Heart left ventricle (tissue), 13 donors: ENCODE data around the gene RSRC2.

ENCODE experiments used
- POLR2A ChIP-seq, 2 donors: fragments of 450-650 bp; IDR thresholded peaks; one replicate each; pipeline ENCODE4 v1.6.1; 2017; ENCODE audit warnings: antibody characterized with exemption in 2 of 2, mild to moderate bottlenecking in 2 of 2, moderate library complexity in 2 of 2
- TF ChIP-seq, protein P1 (sequence below), 12 donors: fragments of 200-600 bp; sonication (generic) in 4 of 12; IDR thresholded peaks; one replicate each; pipeline versions ENCODE4 v1.5.0 to v1.8.0; 2018 to 2022; ENCODE audit warnings: antibody characterized with exemption in 12 of 12, mild to moderate bottlenecking in 5 of 12
- donor health status: ischemic (EF 13 %, LVEDD 7.1; RV severe dilation, severe dysfunction).
- donor health status: DM: no; HTN: yes; CAD: no.
- donor health status: DM: no; HTN: no; CAD: no.
- donor health status: ischemic (EF 25% LVEDD 6.9; RV normal size, moderate dysfunction).
- donor health status: ischemic (EF 25% LVEDD 5.7; RV mildly dilated, moderate dysfunction).
- donor health status: ischemic (EF 35%, LVEDD 5.7; RV mildly dilated, moderate dysfunction).
- donor health status: nonischemic (EF 11% LVEDD 7.7; RV severe dilation, severe dysfunction).
- donor health status: DM: yes; HTN: yes; CAD: no.
- donor health status: PGD.
- donor health status: ischemic (EF 29% LVEDD 5.4; RV normal size, mild dysfunction).
- donor health status: nonischemic (EF 23%, LVEDD 6.1; RV moderate dilation, normal function).

DNA sequence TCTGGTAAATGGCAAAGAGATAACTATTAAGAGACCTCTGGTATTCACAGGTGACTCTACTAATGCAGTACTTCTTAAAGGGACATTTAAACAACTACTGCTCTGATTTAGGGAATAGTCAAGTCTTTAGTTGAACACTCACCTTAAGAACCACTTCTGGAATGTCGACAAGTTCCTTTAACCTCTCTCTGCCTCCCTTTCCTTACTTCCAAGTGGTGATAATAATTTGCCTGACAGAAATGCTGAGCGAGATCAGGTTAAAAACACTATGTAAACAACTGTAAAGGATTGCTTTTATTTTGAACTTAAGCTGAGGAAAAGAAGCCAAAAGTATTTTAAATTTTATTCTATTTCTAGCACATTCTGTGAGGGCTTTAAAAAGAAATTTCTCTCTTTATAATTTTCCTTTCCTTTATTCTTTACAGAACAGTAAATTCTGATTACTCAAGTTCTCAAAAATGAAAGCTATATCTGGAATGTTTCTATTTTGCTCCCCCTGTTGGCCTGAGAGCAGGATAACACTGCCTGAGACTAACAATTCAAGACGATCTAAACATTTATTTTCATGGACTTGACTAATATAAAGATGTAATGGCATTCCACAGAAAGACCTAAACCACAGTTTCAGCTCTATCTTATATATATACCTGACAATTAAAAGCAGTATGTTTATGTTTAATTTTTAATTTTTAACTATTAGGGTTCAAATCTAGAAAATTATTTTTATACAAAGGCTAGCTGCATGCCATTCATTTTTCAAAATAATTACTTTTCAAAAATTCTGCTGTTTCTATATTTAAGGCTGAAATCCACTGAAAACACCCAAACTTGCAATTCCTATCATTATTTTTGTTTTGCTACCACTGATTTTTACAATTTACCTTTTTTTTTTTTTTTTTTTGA, 55.2 kb downstream of the RSRC2 start:
- TF ChIP-seq, protein P1, sequence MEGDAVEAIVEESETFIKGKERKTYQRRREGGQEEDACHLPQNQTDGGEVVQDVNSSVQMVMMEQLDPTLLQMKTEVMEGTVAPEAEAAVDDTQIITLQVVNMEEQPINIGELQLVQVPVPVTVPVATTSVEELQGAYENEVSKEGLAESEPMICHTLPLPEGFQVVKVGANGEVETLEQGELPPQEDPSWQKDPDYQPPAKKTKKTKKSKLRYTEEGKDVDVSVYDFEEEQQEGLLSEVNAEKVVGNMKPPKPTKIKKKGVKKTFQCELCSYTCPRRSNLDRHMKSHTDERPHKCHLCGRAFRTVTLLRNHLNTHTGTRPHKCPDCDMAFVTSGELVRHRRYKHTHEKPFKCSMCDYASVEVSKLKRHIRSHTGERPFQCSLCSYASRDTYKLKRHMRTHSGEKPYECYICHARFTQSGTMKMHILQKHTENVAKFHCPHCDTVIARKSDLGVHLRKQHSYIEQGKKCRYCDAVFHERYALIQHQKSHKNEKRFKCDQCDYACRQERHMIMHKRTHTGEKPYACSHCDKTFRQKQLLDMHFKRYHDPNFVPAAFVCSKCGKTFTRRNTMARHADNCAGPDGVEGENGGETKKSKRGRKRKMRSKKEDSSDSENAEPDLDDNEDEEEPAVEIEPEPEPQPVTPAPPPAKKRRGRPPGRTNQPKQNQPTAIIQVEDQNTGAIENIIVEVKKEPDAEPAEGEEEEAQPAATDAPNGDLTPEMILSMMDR (IDR thresholded peaks at IDR 0.05), result peak; percentile 58 to 87 (median 78)
- TF ChIP-seq POLR2A (IDR thresholded peaks at IDR 0.05), result no peak
